HG02938 (cell line): ENCODE data around the gene ERAL1.
"Not testable (repeated sequence)": the region's sequence is repeated elsewhere in the genome, so short reads cannot be mapped to it uniquely, and the experiment has no call there.

Experiments used
- ATAC-seq: cut with Tn5 transposase; IDR thresholded peaks from one replicate; pipeline ENCODE4 v1.9.1; 2021; ENCODE audit warnings: mild to moderate bottlenecking, moderate library complexity; ENCODE audit not compliant: unreplicated experiment

ERAL1 gene

DNA sequence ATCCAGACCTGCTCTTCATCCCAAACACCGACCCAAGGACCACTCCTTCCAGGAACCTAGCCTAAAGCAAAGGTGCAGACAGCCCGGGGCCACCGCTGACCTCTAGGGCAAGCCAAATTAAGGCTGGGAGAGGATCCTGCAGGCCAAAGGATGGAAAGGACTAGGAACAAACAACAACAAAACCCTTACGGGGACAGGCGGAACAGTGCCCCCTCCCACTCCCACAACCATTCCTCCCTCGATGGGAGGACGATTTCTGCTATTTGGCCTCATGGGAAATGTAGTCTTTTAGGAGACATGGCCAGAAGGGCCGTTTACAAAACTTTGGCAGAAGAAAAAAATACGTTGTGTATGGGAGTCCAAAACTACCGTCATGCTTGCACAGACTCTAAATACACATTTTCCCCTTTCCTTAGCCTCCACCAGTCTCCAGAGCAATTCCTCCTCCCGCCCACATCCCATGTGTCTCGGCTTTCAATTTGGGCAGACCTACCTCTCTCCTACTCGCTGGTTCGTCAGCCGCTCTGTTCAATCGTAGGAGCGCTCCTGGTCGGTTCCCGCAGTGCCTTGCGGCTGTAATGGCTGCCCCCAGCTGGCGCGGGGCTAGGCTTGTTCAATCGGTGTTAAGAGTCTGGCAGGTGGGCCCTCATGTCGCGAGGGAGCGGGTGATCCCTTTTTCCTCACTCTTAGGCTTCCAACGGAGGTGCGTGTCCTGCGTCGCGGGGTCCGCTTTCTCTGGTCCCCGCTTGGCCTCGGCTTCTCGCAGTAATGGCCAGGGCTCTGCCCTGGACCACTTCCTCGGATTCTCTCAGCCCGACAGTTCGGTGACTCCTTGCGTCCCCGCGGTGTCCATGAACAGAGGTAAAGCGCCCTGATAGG, at the start of gene ERAL1:
Gene ERAL1, plus strand, starts transcription at position 560 of the 879 bp plus-strand sequence. Its CDS starts 19 bp downstream, at position 579.
- ATAC-seq, result peak; percentile 89

DNA sequence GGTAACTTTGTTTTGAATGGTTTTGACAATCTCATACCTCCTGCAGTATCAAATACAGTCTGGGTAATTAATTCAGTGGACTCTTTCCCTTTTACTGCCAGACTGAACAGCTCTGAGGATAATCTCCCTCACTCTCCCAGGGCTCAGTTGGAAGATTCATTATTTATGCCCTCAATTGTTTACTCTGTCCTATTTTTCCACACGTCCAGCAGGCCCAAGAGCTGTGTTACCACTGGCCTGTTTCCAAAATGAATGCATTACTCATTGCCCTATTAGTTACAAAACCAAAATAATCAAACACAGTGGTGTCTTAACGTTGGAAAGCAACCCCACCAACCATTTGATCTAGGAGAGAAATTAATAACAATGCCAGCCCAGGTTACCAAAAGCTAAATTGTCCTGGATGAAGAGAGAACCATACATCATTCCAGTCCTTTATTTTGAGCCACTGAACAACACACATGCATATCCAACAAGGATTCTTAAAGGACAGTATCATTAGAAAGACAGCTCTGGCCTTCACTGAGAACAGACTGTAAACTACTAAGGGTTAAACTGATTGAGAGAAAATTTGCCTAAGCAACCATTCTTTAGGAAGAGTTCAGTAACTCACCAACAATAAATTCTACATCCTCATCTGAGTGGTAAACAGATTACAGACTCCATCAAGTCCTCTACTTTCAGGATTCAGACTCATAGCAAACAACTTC, 46.7 kb upstream of the ERAL1 start:
- ATAC-seq, result no peak

DNA sequence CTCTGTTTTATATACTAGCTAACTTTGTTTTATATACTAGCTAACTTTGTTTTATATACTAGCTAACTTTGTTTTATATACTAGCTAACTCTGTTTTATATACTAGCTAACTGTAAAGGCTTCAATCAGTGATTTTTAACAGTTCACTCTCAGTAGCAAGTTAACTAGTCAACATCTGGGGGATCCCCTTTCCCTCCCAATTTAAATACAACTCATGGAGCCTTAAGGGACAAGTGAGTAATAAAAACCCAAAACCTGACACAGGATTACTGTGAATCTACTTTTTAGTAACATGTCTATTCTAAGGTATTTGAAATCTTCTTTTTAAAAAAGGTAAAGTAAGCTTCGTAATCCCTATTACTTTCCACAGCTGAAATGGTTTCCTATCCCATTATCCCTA, 44.4 kb upstream of the ERAL1 start:
- ATAC-seq, result no peak

DNA sequence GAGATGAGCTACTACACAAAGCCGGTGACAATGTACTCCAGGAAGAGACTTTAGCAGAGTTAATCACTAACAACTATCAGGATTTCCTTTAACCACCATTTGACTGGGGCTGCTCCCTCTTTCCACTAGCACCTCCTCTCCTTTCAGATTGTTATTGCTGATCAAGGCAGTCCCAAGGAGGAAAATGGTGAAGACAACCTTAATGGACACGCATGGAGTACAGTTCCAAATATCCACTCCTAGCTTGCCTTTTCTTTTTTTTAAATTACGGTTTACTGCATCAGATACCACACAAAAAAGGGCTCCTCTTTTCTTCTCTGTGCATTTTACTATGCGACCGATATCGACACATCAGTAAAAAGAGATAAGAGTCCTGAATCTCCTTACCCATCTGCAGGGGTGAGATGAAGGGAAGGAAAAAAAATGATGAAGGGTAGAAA, 43.1 kb upstream of the ERAL1 start:
- ATAC-seq, result no peak

DNA sequence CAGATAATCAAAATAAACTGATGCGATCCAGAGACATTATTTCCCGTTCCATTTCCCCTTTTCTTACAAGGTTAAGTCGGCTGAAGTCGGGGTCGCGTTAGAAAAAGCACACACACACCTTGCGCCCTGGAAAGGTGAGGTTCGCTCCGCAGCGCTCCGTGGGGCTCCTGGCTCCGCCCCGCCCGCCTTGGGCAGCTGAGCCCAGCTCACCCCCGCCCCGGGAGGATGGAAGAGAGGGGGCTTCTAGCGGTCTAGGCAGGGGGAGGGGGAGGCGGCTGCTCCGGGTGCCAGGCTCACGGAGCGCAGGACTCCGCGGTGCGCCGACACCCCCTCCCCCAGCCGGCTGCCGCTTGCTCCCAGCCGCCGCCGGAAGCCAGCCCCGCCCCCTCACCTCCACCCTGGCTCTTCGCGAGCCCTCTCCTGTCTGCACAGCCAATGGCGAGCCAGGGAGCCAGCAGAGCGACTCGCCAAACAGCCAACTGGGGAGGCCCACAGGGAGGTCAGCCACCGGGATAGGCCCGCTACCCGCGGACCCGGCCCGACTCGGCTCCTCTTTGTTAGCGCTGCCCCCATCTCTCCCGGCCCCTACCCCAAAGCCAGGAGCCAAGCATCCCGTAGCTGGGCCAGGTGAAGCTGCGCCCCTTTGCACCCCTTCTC, 42.6 kb upstream of the ERAL1 start:
- peak; percentile 86 for ATAC-seq

DNA sequence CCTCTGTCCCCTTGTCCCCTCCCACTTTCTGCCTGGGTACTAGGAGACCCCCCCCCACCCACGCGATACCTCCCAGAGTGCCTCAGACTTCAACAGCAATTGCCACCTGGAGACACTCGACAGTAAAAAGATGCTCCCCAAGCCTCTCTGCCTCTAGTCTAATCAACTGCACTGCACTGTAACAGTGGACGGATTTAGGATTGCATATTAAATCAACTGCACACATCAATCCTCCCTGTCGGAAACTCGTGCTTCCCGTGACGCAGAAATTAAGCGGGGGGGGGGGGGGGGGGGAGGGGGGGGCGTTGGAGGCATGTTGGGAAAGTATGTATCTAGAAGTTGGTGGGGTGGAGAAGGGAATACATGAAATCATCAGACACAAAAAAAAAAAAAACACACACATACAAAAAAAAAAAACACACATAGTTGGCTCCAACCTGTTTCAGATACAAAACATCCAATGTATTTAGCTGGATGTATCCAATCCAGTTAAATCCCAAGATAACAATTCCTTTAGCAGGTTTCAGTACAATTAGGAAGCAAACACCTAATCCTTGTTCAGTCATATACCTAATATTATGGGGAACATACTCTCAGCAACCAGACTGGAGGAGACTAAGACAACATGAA, 42.0 kb upstream of the ERAL1 start:
- ATAC-seq, result peak; percentile 16

DNA sequence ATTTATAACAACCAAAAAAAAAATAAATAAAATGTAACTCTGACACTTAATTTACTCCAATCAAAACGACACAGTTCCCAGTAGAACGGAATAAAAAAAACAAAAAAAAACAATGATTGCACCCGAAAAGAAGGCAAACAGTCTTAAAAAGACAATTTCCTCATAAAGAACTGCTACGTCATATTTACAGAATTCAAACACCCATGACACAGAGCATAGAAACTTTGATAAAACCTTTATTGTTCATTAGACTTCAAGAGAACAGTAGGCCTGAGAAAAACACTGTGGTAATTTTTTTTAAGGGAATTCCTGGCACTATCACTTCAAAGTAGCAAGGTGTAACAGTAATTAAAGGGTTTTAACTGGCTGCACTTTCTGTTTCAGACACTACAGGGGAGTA, 38.3 kb upstream of the ERAL1 start:
- ATAC-seq, result no peak

DNA sequence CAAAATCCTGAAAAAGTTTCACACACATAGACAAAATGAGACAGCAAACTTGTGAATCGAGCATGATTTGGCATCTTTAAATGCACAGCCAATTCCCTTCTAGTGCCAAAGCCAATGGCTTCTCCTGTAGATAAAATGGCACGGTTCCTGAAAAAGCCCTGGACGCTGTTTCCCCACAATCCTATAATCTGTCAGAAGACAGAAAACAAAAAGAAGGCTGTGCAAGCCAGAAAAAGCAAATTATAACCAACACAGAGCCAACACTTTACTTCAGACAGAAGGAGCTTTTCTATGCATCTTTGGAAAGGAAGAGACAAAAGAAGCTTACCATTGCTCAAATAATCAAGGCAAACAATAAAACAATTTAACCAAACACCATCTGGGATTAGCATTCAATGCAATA, 36.0 kb upstream of the ERAL1 start:
- no peak for ATAC-seq

DNA sequence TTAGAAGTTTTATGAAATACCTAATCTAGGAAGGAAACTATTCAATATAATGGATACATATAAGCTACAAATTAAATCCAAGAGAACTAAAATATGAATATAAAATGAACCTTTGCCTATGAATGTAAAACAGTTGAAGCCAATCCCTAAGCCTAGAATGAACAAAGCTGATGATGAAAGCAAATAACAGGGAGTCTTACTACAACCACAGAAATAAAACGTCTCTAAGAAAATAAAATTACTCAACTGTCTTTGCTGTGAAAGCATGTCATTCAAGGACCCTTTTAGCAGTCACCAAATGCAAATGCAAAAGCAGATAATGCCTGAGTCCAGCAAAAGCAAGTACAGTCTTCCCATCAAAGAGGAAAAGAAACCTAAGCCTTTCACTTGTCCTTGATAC, 35.2 kb upstream of the ERAL1 start:
- no peak for ATAC-seq

DNA sequence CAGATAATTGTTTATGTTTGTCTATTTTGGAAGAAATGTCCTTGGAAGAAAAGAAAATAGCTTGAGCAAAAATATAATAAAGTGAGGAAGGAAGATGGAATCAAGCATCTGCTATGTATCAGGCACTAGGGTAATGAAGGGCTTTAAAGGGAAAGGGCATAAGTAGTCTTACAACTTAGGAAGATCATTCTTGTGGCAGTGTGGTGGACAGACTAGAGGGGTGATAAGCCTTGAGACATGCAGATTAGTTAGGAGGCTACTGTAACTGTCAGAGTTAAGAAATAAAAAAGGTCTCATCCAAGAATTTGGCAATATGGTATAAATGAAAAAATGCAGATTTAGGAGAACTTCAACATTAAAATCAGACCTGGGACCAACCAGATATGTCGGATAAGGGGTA, 27.1 kb upstream of the ERAL1 start:
- no peak for ATAC-seq

DNA sequence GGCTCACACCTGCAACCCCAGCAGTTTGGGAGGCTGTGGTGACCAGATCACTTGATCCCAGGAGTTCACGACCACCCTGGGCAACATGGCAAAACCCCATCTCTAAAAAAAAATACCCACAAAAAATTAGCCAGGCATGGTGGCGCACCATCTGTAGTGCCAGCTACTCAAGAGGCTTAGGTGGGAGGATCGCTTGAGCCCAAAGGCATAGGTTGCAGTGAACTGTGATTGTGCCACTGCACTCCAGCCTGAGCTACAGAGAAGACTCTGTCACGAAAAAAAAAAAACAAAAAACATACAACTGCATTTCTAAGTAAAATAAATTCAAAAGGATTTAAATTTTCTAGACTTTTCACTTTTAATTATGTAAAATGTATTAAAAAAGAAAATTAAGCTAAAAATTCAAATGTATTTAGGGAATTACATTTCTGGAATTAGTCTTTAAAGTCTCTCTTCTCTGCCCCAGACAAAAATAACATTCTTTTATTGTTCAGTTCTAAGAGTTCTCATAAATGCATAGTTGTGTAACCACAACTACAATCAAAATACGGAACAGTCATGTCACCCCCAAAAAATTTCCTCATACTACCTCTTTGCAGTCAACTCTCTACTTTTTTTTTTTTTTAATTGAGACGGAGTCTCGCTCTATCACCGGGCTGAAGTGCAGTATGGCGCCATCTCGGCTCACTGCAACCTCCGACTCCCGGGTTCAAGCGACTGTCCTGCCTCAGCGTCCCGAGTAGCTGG, 26.3 kb upstream of the ERAL1 start:
- ATAC-seq, result no peak

DNA sequence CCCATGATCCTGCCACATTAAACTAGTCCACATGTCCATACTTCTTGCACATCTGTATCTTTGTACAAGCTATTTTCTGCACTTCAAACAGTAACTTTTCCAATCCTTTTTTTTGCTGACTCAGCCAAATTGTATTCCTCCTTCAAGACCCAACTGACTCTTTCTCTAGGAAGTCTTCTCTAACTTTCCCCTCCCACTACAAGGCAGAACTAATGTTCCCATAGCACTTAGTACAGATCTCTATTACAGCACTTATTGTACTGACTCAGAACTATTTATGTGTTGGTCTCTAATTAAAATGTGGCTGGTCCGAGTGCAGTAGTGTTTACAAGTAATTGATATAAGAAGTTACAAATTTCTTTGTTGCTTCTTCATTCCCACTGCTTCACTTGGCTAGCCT, 20.4 kb upstream of the ERAL1 start:
- no peak for ATAC-seq

DNA sequence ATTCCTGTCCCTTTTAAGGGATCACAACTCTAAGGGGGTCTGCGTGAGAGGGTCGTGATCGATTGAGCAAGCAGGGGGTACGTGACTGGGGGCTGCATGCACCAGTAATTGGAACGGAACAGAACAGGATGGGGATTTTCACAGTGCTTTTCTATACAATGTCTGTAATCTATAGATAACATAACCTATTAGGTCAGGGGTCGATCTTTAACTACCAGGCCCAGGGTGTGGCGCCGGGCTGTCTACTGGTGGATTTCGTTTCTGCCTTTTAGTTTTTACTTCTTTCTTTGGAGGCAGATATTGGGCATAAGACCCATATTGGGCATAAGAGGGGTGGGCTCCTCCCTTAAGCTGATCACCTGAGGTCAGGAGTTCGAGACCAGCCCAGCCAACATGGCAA, 18.3 kb upstream of the ERAL1 start:
- ATAC-seq, result not testable (repeated sequence)

DNA sequence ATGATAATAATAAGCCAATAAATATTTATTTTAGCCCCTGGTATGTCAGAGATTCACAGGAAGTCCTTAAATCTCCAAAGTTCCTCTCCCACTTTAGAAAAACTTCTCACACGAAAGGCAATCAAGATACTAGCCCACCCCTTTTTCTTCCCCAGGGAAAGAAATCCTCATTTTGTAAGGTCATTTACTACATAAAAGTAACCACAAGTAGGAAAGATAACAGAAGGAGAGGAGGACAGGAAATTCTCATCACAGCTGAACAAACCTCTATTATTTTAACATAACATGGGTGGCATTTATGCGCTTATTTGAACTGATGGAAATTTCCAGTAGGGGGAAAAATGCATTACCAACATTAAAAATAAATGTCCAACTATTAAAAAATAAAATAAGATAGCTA, 15.6 kb upstream of the ERAL1 start:
- ATAC-seq, result no peak

DNA sequence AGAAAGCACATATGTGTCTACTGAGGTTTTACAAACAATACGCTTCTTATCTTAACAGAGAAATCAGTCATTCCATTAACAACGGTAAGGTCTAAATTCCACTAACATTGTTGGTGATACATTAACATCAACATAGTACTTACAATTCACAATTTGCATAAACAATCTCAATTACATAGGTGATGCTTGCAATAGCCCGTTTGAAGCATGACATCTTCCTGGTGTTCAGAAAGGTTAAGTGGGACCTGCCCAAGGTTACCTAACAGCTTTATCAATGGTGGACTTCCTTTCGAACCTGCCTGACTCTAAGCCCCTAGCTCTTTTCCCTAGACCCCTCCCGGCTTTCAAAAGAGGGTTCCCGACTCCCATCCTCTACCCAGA, 12.9 kb upstream of the ERAL1 start:
- ATAC-seq, result no peak

DNA sequence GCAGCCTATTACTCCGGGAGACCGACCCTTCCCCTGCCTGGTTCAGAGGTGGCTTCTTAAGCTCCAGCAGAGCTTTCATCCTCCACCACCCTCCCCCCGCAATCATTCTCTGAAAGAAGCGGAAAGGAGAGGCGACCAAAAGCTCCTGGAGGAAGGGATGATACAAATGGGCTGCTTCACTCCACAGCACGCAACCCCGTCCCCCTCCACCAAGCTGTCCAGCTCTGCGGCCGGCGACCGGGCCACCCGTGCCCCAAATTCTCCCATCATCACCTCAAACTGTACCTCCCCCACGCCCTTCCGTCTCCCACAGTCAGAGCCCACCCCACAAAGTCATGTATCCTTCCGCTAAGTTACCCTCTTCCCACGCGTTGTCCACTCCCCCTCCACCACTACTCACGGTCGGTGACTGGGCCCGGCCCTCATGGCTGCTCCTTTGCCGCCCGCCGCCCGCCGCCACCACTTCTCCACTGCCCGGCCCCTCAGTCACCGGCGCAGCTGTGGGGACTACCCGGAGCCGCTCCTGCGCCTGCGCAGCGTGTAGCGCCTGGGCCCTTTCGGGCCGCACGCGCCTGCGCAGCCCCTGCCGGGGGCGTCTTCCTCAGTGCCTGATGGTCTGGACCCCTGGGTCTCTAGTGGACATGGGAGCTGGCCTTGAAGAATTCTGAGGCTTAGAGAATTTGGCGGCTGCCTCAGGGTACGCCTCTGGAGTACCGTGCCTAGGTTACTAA, 12.4 kb upstream of the ERAL1 start, which contains the start of gene FAM222B:
Gene FAM222B, minus strand, starts transcription at position 509 of the 731 bp plus-strand sequence. CDS start 76,123 bp downstream, outside the sequence.
- peak; percentile 61 for ATAC-seq

DNA sequence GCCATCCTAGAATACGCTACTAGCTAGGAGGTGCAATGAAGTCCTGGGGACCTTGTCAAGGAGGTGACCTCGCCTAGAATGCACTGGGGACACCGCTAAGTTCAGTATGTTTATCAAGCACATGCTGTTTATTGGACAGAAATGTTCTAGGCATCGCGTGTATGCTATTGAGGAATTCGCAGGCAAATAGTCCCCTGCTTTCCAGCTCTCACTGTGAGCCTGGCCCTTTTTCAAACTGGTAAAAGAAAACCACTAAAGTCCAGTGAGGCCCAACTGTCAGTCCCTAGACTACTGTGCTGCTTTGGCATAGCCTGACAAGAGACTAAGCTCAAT, 11.0 kb upstream of the ERAL1 start:
- no peak for ATAC-seq

DNA sequence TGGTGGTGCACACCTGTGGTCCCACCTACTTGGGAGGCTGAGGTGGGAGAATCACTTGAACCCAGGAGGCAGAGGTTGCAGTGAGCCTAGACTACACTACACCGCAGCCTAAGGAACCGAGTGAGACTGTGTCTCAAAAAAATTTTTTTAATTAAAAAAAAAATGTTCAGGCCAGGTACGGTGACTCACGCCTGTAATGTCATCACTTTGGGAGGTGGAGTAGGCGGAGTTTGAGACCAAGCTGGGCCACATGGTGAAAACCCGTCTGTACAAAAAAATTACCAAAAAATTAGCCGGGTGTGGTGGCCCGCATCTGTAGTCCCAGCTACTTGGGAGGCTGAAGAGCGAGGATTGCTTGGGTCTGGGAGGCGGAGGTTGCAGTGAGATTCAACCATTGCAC, 8.6 kb upstream of the ERAL1 start:
- ATAC-seq, result no peak

DNA sequence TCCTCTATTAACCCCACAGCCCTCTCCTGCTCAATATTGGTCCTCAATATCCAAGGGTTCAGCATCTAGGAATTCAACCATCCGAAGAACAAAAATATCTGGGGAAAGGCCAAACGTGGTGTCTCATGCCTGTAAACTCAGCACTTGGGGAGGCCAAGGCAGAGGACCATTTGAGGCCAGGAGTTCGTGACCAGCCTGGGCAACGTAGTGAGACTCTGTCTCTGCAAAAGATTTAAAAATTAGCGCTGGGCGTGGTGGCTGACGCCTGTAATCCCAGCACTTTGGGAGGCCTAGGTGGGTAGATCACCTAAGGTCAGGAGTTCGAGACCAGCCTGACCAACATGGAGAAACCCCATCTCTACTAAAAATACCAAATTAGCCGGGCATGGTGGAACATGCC, 8.1 kb upstream of the ERAL1 start:
- not testable (repeated sequence) for ATAC-seq

DNA sequence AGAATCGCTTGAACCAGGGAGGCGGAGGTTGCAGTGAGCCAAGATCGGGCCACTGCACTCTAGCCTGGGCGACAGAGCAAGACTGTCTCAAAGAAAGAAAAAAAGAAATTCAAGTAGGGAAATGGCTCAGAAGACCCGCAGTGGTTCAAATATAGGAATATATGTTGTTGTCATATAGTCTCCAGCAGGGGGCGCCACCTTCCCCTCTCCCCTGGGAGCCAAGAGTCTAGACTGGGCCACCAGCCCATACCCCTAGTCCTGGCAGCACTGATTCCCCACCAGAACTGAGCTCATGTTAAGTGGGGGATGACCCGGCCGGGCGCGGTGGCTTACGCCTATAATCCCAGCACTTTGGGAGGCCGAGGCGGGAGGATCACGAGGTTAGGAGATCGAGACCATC, 6.1 kb upstream of the ERAL1 start:
- ATAC-seq, result not testable (repeated sequence)
